HG02763 (cell line): ENCODE results near the gene VEZF1.

Source experiments
- ATAC-seq: cut with Tn5 transposase; IDR thresholded peaks from one replicate; pipeline ENCODE4 v1.9.1; 2021; ENCODE audit warnings: mild to moderate bottlenecking, moderate library complexity; ENCODE audit not compliant: unreplicated experiment

The VEZF1 gene

GRCh38 chr17:57999010-57999495 lies 11.0 kb upstream of the VEZF1 start:
- no peak for ATAC-seq

- ATAC-seq = no peak
Measured at GRCh38 chr17:57997085-57997809, 9.2 kb upstream of the VEZF1 start.

DNA sequence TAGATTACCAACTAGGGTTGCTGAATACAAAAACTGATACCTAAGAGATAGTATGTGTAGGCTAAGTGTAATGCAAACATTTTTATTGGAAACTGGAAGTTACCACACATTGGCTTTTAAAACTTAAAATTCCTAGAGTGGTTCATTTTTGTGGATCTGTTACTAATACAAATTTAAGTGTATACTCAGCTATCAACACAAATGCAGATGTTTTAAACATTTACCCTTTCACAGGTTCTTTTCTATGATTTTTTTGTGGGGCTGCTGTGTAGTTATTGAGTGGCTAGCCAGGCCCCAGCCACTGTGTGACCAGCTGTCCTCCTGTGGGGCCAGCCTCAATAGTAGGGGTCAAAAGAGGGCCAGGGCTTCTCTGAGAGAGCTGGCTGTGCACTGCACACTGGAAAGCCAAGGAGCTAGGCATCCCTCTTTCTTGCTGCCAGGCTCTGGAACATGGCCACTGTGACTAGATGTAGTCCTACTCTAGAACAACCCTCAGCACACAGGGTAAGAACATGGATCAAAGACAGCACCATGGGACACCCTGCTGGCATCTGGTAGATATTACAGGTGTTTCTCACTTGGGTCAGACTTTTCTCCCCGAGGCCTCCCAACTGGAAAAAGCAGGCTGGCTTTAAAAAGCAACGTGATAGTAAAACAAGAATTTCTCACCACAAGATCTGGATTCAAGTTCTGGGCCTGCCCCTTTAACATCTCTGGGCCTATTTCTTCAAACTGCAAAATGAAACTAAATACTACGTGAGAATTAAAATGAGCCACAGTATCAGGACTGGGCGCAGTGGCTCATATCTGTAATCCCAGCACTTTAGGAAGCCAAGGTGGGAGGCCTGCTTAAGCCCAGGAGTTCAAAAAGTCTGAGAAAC lies 7.3 kb upstream of the VEZF1 start:
- ATAC-seq = no peak

DNA sequence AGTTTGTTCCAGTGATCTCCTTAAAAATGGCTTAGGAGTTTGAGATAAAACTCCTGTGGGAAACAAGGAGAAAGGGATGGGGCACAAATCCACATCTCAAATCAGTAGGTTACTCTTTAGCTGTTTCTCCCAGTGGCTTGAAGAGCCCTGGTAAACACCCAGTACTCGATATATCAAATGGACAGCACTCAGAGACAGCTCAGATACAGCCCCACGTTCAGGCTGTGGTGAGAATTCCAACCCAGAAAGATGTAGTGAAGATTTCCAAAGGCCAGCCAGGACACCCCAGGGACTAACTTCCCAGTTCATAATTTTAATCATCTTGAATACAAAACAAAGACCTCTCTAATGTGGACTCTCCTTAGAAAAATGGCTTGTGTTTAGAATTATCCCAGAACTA lies 6.4 kb upstream of the VEZF1 start:
- ATAC-seq = no peak

DNA sequence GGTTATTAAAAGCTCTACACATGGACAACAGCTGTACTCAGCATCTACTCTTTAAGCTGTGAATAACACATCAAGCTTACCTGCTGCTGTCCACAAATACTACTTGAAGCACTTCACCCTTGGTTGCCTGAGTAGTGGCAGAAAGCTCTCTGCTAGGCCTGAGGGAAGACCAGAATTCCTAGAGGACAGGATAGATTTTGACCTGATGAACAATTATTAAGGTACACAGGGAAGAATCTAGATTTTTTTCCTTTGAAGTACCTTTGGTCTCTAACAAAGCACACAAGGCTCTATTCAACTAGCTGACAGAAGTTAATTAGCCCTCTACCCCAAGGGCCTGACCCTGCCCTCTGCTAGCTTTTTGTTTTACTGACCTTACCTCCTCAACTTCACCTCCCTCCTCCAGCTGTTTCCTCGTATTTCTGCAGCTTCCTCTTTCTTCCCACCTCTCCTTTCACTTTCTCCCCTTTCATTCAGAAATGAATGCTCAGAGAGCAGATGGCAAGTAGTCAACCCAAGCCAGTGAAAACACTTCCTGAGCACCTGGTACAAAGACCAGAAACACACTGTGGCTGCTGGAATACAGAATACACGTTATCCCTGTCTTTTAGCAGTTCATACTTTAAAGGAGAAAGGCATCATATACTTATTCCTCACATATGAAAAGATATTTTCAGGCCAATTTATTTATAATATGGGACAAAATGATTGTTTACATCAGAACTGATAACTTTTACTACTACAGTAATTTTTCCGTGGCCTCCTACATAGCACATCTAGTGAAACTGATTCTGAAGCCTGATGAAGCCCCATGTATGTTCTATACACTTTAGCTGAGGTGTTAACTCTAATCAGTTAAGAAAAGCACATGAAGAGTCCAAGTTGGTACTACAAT lies 5.7 kb upstream of the VEZF1 start:
- ATAC-seq = no peak

DNA sequence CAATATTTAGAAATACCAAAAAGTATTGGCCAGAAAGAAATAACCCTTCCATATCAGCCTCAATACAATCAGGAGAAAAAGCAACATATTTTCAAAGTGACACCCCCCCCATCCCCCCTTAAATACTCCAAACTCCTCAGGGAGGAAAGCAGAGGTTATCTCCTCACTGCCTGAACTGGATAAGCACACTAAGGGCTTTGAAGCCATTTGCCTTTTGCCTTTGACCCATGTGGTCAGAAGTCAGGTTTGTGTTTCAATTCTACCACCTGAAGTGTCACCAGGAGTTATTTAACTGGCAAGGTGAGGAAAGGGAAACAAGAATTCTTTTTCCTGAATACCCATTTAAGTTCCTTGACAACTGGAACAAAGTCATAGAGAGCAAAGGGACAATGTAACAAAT lies 3.5 kb upstream of the VEZF1 start:
- no peak for ATAC-seq

DNA sequence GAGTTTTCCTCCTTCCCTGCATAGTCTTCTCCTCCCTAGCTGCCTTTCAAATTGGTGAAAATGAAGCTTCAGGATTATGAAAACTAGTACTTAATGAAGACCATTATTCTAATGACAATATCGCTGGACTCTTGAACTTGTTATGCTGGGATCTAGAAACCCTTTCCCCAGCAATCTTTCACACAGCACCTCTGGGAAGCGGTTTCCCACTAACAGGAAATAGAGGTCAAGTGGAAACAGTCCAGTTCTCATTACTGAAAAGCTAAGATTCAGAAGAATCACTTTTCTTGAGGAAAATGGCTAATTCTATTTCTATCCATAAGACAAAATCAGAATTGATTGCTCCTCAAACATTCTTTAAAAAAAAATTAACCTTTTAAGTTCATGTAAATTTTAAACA lies 2.0 kb upstream of the VEZF1 start:
- no peak for ATAC-seq

DNA sequence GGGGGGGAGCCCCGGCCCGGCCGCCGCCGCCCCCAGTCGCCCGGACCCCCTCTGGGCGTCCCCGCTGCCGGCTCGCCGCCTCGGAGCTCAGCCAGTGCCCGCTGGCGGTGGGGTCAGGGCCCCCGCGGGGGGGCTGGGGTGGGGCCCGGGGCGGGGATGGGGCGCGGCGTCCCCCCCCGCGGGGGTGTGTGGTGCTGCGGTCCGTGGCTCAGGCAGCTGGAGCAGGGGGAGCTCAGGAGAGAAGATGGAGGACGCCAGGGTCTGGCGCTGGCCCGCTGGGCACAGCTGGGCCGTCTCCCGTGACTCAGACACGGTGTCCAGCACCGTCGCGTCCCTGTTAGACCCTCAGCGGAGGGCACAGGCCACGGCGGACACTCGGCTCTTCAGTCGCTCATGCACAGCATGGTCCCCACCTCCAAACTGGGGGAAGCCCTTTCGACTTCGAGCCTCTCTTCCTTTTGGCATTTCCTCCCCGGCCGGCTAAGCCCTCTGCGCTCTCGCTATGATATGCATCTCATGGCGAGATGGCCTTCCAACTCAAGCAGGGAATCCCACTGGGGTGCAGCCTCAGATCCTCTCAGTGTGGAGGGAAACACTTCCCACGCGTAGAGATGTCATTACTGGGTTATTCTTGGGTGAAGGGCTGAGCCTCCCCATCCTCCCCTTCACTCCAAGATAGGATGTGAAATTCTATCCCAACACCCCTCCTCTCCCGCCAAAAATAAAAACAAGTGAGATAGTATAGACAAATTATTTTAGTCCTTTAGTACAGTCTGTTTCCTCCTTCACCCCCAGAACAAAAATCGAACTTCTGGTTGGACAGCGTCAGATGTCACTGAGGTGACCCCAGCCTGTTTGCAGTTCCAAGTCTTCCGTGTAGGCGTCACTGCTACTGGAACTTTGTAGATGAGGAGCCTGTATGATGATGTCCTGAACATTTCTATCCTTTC lies 522 bp upstream of the VEZF1 start:
- peak; percentile 65 for ATAC-seq

- peak; percentile 3 for ATAC-seq
Measured at GRCh38 chr17:57986841-57987580, 1.0 kb downstream of the VEZF1 start.

DNA sequence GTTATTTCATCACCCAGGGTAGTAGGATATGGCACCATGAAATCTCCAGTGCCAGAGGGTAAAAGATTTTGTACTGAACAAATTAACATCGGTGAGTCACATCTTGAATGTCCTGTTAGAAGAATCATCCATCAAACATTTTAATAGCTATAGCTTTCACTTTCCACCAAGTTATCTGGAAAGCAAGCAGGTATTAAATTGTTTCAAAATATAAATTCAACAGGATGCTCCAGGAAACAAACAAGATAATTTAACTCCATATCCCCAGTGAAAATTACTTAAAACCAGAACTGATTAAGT lies 2.4 kb downstream of the VEZF1 start:
- ATAC-seq = no peak

DNA sequence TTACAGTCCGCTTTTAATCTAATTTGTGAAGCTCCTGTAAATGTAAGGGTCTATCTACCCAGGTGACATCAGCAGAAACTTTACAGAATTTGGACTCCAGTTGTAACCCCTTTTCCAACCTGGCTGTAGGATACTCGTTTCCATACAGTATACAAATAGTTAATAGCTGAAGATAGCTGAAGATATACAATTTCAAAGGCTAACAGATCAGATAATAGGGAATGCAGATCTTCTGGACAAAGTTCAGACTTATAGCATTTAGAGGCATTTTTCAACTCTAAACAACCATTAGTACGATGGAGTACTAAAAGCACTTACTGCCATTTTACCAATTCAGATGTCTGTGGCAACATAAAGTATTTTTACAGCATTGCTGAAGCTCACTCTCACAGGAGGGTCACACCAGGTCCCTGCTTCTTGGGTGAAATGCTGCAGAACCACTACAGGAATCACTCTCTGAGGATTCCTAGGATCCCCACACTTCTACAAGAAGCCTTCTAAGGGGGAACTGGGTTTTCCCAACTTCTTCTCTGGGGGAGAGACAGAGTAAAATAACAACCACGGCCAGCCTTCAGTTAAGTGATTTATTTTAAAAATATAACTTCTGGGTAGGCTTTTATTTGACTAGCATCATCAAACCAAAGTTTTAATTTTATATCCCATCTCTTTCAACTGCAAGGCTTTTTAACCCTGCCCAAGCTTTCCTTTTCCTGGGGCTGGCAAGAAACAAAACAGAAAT lies 2.9 kb downstream of the VEZF1 start:
- no peak for ATAC-seq

- ATAC-seq = no peak
Measured at GRCh38 chr17:57984261-57984890, 3.7 kb downstream of the VEZF1 start.

GRCh38 chr17:57983446-57983845 lies 4.6 kb downstream of the VEZF1 start:
- ATAC-seq = no peak

- ATAC-seq = no peak
Measured at GRCh38 chr17:57982452-57983170, 5.4 kb downstream of the VEZF1 start.

DNA sequence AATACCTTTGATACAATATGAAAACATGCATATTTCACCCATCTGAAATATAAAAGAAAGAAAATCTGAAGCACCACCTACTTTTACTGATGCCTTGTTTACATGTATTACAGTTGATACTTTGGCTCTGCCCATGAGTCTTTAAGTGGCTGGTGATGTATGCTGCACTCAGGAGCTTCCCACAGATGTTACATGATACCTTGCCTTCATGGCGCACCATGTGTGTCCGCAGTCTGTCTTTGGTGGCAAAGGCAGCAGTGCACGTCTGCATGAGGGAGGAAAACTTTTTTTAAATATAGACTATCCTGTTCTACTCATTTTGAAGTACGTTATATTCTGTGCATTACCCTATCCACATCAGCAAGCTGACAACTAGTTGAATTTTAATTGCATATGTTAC lies 7.5 kb downstream of the VEZF1 start:
- no peak for ATAC-seq

GRCh38 chr17:57979076-57979475 lies 9.0 kb downstream of the VEZF1 start:
- no peak for ATAC-seq

DNA sequence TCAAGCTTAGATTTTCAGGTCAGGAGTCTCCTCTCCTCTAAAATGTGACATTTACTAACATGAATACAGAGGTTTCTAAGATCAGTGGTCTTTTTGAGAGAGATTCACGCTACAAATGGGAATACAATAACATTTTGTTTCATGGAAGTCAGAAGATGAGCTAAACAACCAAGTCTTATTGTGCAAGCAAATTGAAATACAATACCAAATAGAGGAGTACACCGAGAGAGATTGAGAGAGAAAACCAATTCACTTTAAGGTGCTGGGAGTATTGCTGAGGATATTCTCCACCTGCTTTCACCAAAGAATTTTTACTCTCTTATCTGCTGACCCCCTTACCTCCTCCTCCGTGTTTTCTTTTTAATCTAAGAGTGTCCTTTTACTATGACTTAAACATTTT lies 11.5 kb downstream of the VEZF1 start:
- no peak for ATAC-seq

DNA sequence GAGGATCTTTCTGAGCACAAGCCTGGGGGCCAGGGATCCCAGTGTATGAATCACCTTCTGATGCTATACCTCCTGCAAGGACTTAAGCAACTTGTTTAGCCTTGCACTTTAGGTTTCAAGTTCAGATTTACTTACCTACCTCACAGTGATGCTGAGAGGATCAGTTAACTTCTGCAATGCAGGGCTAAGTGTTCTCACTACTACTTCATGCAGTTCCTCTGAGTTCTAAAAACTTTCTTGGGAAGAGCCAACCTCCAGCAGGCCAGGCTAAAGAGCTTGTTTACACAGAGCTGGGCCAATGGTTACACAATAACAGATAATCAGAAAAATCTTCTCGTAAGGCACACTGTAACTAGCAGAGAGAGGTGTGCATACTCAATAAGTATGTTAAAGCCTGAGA lies 13.0 kb downstream of the VEZF1 start:
- no peak for ATAC-seq
